ENCODE results near the gene MORN5.

DNA sequence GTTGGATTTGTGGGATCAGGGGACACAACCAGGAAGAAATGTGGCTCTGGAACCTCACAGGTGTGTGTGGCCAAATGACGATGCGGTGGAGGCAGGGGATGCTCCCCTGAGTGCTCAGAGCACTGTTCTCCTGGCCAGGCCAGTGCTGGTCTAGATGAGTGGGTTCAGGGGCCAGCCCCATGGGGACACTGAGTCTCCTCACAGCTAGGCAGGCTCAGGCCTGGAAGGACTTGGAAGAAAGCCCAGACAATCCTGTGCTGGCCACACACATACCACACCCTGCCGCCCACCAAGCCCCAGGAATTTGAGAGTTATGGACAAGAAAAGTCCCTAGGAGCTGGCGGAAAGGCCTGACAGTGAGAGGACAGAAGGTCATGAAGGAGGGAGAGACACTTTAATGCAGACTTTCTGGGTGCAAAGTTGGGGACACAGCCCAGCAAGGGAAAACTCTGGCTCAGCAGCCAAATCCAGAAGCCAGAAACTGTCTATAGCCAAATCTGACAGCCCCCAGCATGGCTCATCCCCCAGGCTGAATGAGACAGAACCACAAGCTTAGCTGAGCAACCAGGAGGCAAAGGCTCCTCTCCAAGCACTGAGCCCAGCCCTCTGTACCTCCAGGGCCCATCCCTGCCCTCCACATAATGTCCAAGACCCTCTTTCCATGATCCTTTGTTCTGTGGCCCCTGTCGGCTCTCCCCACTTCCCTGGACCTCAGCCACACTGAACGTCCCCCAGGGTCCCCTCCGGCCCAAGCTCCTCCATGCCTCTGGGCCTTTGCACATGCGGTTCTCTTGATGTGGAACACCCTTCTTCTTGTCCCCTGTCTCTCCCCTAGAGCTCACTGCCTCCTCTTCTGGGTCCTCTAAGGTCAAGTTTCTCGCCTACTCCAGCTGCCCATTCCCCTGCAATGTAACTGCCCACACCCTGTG lies 46.7 kb downstream of the MORN5 start:
- no peak for TF ChIP-seq POLR2AphosphoS5 (IDR thresholded peaks at IDR 0.05)
- no peak for TF ChIP-seq EP300 (IDR thresholded peaks at IDR 0.05)
- TF ChIP-seq, protein P1, sequence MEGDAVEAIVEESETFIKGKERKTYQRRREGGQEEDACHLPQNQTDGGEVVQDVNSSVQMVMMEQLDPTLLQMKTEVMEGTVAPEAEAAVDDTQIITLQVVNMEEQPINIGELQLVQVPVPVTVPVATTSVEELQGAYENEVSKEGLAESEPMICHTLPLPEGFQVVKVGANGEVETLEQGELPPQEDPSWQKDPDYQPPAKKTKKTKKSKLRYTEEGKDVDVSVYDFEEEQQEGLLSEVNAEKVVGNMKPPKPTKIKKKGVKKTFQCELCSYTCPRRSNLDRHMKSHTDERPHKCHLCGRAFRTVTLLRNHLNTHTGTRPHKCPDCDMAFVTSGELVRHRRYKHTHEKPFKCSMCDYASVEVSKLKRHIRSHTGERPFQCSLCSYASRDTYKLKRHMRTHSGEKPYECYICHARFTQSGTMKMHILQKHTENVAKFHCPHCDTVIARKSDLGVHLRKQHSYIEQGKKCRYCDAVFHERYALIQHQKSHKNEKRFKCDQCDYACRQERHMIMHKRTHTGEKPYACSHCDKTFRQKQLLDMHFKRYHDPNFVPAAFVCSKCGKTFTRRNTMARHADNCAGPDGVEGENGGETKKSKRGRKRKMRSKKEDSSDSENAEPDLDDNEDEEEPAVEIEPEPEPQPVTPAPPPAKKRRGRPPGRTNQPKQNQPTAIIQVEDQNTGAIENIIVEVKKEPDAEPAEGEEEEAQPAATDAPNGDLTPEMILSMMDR (IDR thresholded peaks at IDR 0.05) = no peak
- TF ChIP-seq POLR2A (IDR thresholded peaks at IDR 0.05) = no peak
